ENCODE data around the gene ARHGAP26. TPM values are rescaled to one million over a fixed set of nuclear protein-coding genes. Genes with fewer than 3 reads are reported as not detected.
A peak's percentile ranks its signal among the peaks of the same experiment; 100 is the strongest.

ARHGAP26 gene
- polyA plus RNA-seq, 1 donor (not counting 4 experiments of a cell fraction or from before 2014, with no cell fraction given): 3.9 TPM

GRCh38 chr5:142977363-142978051 lies 207.3 kb downstream of the ARHGAP26 start:
- H3K9me3 ChIP-seq (ENCODE audit: control insufficient read depth, low read depth, low read length): no peaks in the 10 kb centered on the region
- FAIRE-seq: peak; percentile 86
- H3K9ac ChIP-seq (ENCODE audit: control insufficient read depth, extremely low read depth, insufficient read depth, low read length): no peak overlapping the region
- DNase-seq (ENCODE audit: low read depth, low spot score): no peak
- H2AFZ ChIP-seq (ENCODE audit: control insufficient read depth, low read length): peak overlapping the region; percentile 50
- no peak for TF ChIP-seq EZH2 (IDR thresholded peaks at IDR 0.05; ENCODE audit: low read length)
- TF ChIP-seq CTCF (optimal IDR thresholded peaks at IDR 0.05 in 1 of 3, IDR thresholded peaks at IDR 0.05 in 1 of 3, conservative IDR thresholded peaks at IDR 0.05 in 1 of 3; ENCODE audit: extremely low read depth in 1 of 3, insufficient read depth in 2 of 3, low read length in 3 of 3): no peak
- H3K79me2 ChIP-seq (ENCODE audit: control insufficient read depth, insufficient read depth, low read length): no peaks in the 10 kb centered on the region
- H4K20me1 ChIP-seq (ENCODE audit: control insufficient read depth, extremely low read depth, insufficient read depth, low read length): no peaks in the 10 kb centered on the region
- H3K4me2 ChIP-seq (ENCODE audit: control insufficient read depth, extremely low read depth, insufficient read depth, low read depth, low read length): peak overlapping the region; percentile 31
- H3K36me3 ChIP-seq (ENCODE audit: control insufficient read depth in 2 of 2, extremely low read depth in 1 of 2, insufficient read depth in 2 of 2, low read length in 2 of 2): no peaks in the 10 kb centered on the region
- dilution Hi-C loops (cut with MboI; ENCODE audit: extremely low pct_ligation_motif_present, low sequenced_read_pairs): no loop called here
- H3K27ac ChIP-seq (ENCODE audit: control insufficient read depth, insufficient read depth, low read length): peak overlapping the region; percentile 16
- no peaks in the 10 kb centered on the region for H3K27me3 ChIP-seq (ENCODE audit: control insufficient read depth, extremely low read depth, insufficient read depth, low read length)
- no peak overlapping the region for H3K4me3 ChIP-seq (ENCODE audit: control insufficient read depth in 2 of 3, extremely low read depth in 1 of 3, insufficient read depth in 2 of 3, low read depth in 1 of 3, low read length in 3 of 3)
- H3K4me1 ChIP-seq (ENCODE audit: control insufficient read depth, extremely low read depth, insufficient read depth, low read length): peaks cover 45% of the 10 kb centered on the region
- H3K9me1 ChIP-seq (ENCODE audit: control insufficient read depth, extremely low read depth, insufficient read depth, low read length): no peaks in the 10 kb centered on the region

GRCh38 chr5:142978252-142978651 lies 208.1 kb downstream of the ARHGAP26 start:
- Histone ChIP-seq H3K4me2 (ENCODE audit: control insufficient read depth, extremely low read depth, insufficient read depth, low read depth, low read length) (no peak overlapping the region), H3K79me2 (ENCODE audit: control insufficient read depth, insufficient read depth, low read length) (no peaks in the 10 kb centered on the region), H3K9me3 (ENCODE audit: control insufficient read depth, low read depth, low read length) (no peaks in the 10 kb centered on the region), H3K9me1 (ENCODE audit: control insufficient read depth, extremely low read depth, insufficient read depth, low read length) (no peaks in the 10 kb centered on the region), H3K27me3 (ENCODE audit: control insufficient read depth, extremely low read depth, insufficient read depth, low read length) (no peaks in the 10 kb centered on the region), H3K4me1 (ENCODE audit: control insufficient read depth, extremely low read depth, insufficient read depth, low read length) (peaks cover 52% of the 10 kb centered on the region), H3K27ac (ENCODE audit: control insufficient read depth, insufficient read depth, low read length) (peak overlapping the region; percentile 16), H3K36me3 (ENCODE audit: control insufficient read depth in 2 of 2, extremely low read depth in 1 of 2, insufficient read depth in 2 of 2, low read length in 2 of 2) (no peaks in the 10 kb centered on the region), H2AFZ (ENCODE audit: control insufficient read depth, low read length) (no peak overlapping the region), H3K4me3 (ENCODE audit: control insufficient read depth in 2 of 3, extremely low read depth in 1 of 3, insufficient read depth in 2 of 3, low read depth in 1 of 3, low read length in 3 of 3) (no peak overlapping the region), H3K9ac (ENCODE audit: control insufficient read depth, extremely low read depth, insufficient read depth, low read length) (no peak overlapping the region), H4K20me1 (ENCODE audit: control insufficient read depth, extremely low read depth, insufficient read depth, low read length) (no peaks in the 10 kb centered on the region)
- dilution Hi-C loops (cut with MboI; ENCODE audit: extremely low pct_ligation_motif_present, low sequenced_read_pairs): no loop called here
- TF ChIP-seq EZH2 (IDR thresholded peaks at IDR 0.05; ENCODE audit: low read length): no peak
- TF ChIP-seq CTCF (optimal IDR thresholded peaks at IDR 0.05 in 1 of 3, IDR thresholded peaks at IDR 0.05 in 1 of 3, conservative IDR thresholded peaks at IDR 0.05 in 1 of 3; ENCODE audit: extremely low read depth in 1 of 3, insufficient read depth in 2 of 3, low read length in 3 of 3): no peak
- DNase-seq (ENCODE audit: low read depth, low spot score) (no peak), FAIRE-seq (no peak)

All from keratinocyte (primary cell).